Mesodermal cell (in vitro differentiated cells): ENCODE results near the gene TOM1.

Source experiments
- H3K27ac ChIP-seq: 2 replicates; pipeline ENCODE4 v1.7.0; 2013; ENCODE audit warnings: mild to moderate bottlenecking, low read depth, low read length, moderate library complexity; ENCODE audit not compliant: severe bottlenecking
- H3K36me3 ChIP-seq: 2 replicates; pipeline ENCODE4 v1.7.1; 2013; ENCODE audit warnings: mild to moderate bottlenecking, low read length, moderate library complexity; ENCODE audit not compliant: control insufficient read depth, insufficient read depth
- H3K4me1 ChIP-seq: one replicate; pipeline ENCODE4 v1.7.1; 2013; ENCODE audit warnings: mild to moderate bottlenecking, low read length; ENCODE audit not compliant: insufficient read depth, control insufficient read depth, poor library complexity, severe bottlenecking
- H3K4me3 ChIP-seq: 2 replicates; pipeline ENCODE4 v1.7.0; 2013; ENCODE audit warnings: low read length, control low read depth, mild to moderate bottlenecking; ENCODE audit not compliant: insufficient read depth, poor library complexity, severe bottlenecking; ENCODE audit errors: extremely low read depth
- H3K9me3 ChIP-seq: 2 replicates; pipeline ENCODE4 v1.7.1; 2013; ENCODE audit warnings: mild to moderate bottlenecking, low read length, moderate library complexity; ENCODE audit not compliant: control insufficient read depth
- WGBS, 2 experiments: methylation state at CpG; one replicate each; pipeline ENCODE4 v1.1.5; 2013; ENCODE audit warnings: missing lambda C conversion rate in 2 of 2; ENCODE audit not compliant: insufficient coverage in 2 of 2; 5-methylcytosine and 5-hydroxymethylcytosine counted together

Gene TOM1

GRCh38 chr22:35346596-35347220 is 47.0 kb downstream of the TOM1 start:
- H3K9me3 ChIP-seq: no peaks in the 10 kb centered on the region
- peaks cover 4% of the 10 kb centered on the region for H3K4me1 ChIP-seq
- peaks cover 15% of the 10 kb centered on the region for H3K36me3 ChIP-seq
- 84 to 90% methylated on average over 13 to 16 of the region's 19 CpGs for WGBS, 2 experiments
- no peak overlapping the region for H3K27ac ChIP-seq
- H3K4me3 ChIP-seq: no peak overlapping the region

GRCh38 chr22:35347462-35347861 is 47.8 kb downstream of the TOM1 start:
- H3K9me3 ChIP-seq: no peaks in the 10 kb centered on the region
- 89 to 98% methylated on average over 6 to 10 of the region's 10 CpGs for WGBS, 2 experiments
- H3K4me1 ChIP-seq: peaks cover 4% of the 10 kb centered on the region
- H3K4me3 ChIP-seq: no peak overlapping the region
- H3K36me3 ChIP-seq: peaks cover 8% of the 10 kb centered on the region
- no peak overlapping the region for H3K27ac ChIP-seq

GRCh38 chr22:35348026-35348590 is 48.4 kb downstream of the TOM1 start:
- H3K36me3 ChIP-seq: peaks cover 8% of the 10 kb centered on the region
- 90 to 97% methylated on average over 16 to 17 of the region's 18 CpGs for WGBS, 2 experiments
- peaks cover 4% of the 10 kb centered on the region for H3K4me1 ChIP-seq
- H3K9me3 ChIP-seq: no peaks in the 10 kb centered on the region
- H3K27ac ChIP-seq: no peak overlapping the region
- H3K4me3 ChIP-seq: no peak overlapping the region

- no peaks in the 10 kb centered on the region for H3K9me3 ChIP-seq
- no peak overlapping the region for H3K4me3 ChIP-seq
- H3K27ac ChIP-seq: no peak overlapping the region
- H3K4me1 ChIP-seq: peaks cover 4% of the 10 kb centered on the region
- WGBS, 2 experiments: 92% methylated on average over 2 to 4 of the region's 5 CpGs
- peaks cover 3% of the 10 kb centered on the region for H3K36me3 ChIP-seq
Observed at GRCh38 chr22:35348703-35349102, 49.0 kb downstream of the TOM1 start.

- peaks cover 4% of the 10 kb centered on the region for H3K4me1 ChIP-seq
- no peaks in the 10 kb centered on the region for H3K9me3 ChIP-seq
- peaks cover 3% of the 10 kb centered on the region for H3K36me3 ChIP-seq
- 92 to 95% methylated on average over 6 to 9 of the region's 9 CpGs for WGBS, 2 experiments
- H3K27ac ChIP-seq: no peak overlapping the region
- no peak overlapping the region for H3K4me3 ChIP-seq
Observed at GRCh38 chr22:35349368-35349703, 49.6 kb downstream of the TOM1 start.

- peaks cover 1% of the 10 kb centered on the region for H3K36me3 ChIP-seq
- WGBS, 2 experiments: 77 to 78% methylated on average over 8 to 13 of the region's 17 CpGs
- H3K9me3 ChIP-seq: no peaks in the 10 kb centered on the region
- H3K4me3 ChIP-seq: no peak overlapping the region
- H3K27ac ChIP-seq: no peak overlapping the region
- H3K4me1 ChIP-seq: peaks cover 4% of the 10 kb centered on the region
Observed at GRCh38 chr22:35349704-35350538, 50.2 kb downstream of the TOM1 start.

GRCh38 chr22:35350539-35351503 is 51.1 kb downstream of the TOM1 start:
- Histone ChIP-seq H3K36me3 (no peaks in the 10 kb centered on the region), H3K27ac (no peak overlapping the region), H3K4me1 (peaks cover 4% of the 10 kb centered on the region), H3K9me3 (no peaks in the 10 kb centered on the region), H3K4me3 (peak overlapping the region; percentile 49)
- 7 to 8% methylated on average over 33 to 45 of the region's 47 CpGs for whole genome bisulfite sequencing, 2 experiments

- H3K36me3 ChIP-seq: no peaks in the 10 kb centered on the region
- H3K4me1 ChIP-seq: peaks cover 4% of the 10 kb centered on the region
- WGBS, 2 experiments: 83 to 88% methylated on average over 14 to 15 of the region's 19 CpGs
- no peak overlapping the region for H3K4me3 ChIP-seq
- H3K27ac ChIP-seq: no peak overlapping the region
- no peaks in the 10 kb centered on the region for H3K9me3 ChIP-seq
Observed at GRCh38 chr22:35352214-35353111, 52.8 kb downstream of the TOM1 start.

- H3K4me3 ChIP-seq: no peak overlapping the region
- H3K9me3 ChIP-seq: no peaks in the 10 kb centered on the region
- WGBS, 2 experiments: 82 to 85% methylated on average over 8 to 11 of the region's 12 CpGs
- no peaks in the 10 kb centered on the region for H3K36me3 ChIP-seq
- H3K4me1 ChIP-seq: peaks cover 4% of the 10 kb centered on the region
- no peak overlapping the region for H3K27ac ChIP-seq
Observed at GRCh38 chr22:35353318-35353717, 53.6 kb downstream of the TOM1 start.
